Measurements from ENCODE around the gene NUDCD3. TPM values are rescaled to one million over a fixed set of nuclear protein-coding genes. Genes with fewer than 3 reads are reported as not detected.

The NUDCD3 gene
- total RNA-seq, 4 donors from 2014 or later, result 57.0 to 92.3 (median 75.2) TPM

DNA sequence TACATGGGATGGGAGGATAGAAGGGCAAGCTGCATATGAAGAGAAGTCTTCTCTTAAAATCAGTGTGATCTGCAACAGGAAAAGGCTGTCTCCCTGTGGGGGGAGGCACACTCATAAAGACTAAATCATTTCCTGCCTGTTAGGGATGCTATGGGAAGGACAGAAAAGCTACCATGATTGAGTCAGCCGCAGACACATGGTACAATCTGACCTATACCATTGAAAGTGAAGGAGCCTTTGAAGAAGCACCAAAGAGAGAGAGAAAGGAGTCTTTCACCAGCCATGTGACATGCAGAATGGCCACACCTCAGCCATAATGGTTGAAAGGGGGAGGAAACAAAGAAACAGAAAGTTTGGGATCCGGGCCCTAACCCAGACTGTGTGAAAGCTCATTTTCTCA lies 29.1 kb downstream of the NUDCD3 start:
- peaks cover 0 to 40% (median 12%) of the 10 kb centered on the region in 3 donors for H3K4me1 ChIP-seq
- peaks cover 0 to 5% of the 10 kb centered on the region in 2 donors for H3K36me3 ChIP-seq
- H3K9me3 ChIP-seq, result no peaks in the 10 kb centered on the region
- no peak overlapping the region for H3K27ac ChIP-seq
- no peak for ATAC-seq
- WGBS, 2 donors (ENCODE audit: low coverage in 1 of 2), result 55% methylated on average over 2 of the region's 2 CpGs; no CpG with 5 or more reads in 1 of the 2 donors
- H3K27me3 ChIP-seq, result no peaks in the 10 kb centered on the region
- TF ChIP-seq EP300 (IDR thresholded peaks at IDR 0.05) (no peak), POLR2AphosphoS5 (IDR thresholded peaks at IDR 0.05) (no peak), POLR2A (IDR thresholded peaks at IDR 0.05) (no peak)
- TF ChIP-seq, protein P1, sequence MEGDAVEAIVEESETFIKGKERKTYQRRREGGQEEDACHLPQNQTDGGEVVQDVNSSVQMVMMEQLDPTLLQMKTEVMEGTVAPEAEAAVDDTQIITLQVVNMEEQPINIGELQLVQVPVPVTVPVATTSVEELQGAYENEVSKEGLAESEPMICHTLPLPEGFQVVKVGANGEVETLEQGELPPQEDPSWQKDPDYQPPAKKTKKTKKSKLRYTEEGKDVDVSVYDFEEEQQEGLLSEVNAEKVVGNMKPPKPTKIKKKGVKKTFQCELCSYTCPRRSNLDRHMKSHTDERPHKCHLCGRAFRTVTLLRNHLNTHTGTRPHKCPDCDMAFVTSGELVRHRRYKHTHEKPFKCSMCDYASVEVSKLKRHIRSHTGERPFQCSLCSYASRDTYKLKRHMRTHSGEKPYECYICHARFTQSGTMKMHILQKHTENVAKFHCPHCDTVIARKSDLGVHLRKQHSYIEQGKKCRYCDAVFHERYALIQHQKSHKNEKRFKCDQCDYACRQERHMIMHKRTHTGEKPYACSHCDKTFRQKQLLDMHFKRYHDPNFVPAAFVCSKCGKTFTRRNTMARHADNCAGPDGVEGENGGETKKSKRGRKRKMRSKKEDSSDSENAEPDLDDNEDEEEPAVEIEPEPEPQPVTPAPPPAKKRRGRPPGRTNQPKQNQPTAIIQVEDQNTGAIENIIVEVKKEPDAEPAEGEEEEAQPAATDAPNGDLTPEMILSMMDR (IDR thresholded peaks at IDR 0.05), result no peak
- no peak overlapping the region for H3K4me3 ChIP-seq

DNA sequence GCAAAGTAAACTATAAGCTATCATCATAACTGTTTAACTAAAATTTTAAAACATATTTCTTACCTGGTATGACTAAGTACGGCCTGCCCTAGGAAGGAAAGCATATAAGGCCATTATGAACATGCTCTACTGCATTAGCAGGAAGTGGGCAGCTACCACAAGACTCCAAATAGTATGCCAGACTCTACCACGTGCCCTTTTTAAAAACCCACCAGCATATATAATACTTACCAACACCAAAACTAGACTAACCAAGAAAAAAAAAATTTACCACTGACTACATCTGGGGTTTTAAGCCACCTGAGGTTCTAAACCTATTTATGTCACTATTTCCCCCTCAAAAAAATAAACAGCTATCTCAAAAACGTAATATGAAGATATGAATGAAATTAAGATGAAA lies 30.1 kb downstream of the NUDCD3 start:
- Histone ChIP-seq H3K27me3 (no peaks in the 10 kb centered on the region), H3K4me3 (no peak overlapping the region), H3K9me3 (no peaks in the 10 kb centered on the region), H3K36me3 (peaks cover 0 to 1% of the 10 kb centered on the region in 2 donors), H3K4me1 (peaks cover 0 to 32% (median 10%) of the 10 kb centered on the region in 3 donors), H3K27ac (no peak overlapping the region)
- no peak for ATAC-seq
- TF ChIP-seq, protein P1 (IDR thresholded peaks at IDR 0.05), result no peak
- TF ChIP-seq POLR2AphosphoS5 (IDR thresholded peaks at IDR 0.05), result no peak
- TF ChIP-seq EP300 (IDR thresholded peaks at IDR 0.05), result no peak
- no peak for TF ChIP-seq POLR2A (IDR thresholded peaks at IDR 0.05)
- WGBS, 2 donors (ENCODE audit: low coverage in 1 of 2), result 64 to 85% methylated on average over 3 of the region's 3 CpGs

DNA sequence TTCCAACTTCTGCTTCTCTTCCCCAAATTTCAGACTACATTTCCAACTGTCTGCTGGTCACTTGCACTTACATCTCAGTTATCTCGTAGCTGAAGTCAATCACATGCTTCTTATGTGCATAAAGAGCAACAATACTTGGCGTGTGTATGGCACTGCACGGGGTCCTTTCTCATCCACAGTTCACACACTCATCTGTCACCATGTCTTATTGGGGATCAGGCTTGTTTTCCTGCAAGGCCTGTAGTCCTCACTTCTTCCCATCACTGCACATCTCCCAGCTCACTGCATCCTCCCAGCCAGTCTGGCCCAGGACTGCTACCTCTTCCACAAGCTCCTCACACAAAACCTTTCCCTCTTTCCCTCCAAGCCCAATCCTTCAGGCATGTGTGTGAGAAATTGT lies 35.3 kb downstream of the NUDCD3 start:
- Histone ChIP-seq H3K9me3 (no peaks in the 10 kb centered on the region), H3K36me3 (peaks cover 0 to 16% of the 10 kb centered on the region in 2 donors), H3K27me3 (no peaks in the 10 kb centered on the region), H3K4me1 (peaks cover 0 to 16% (median 0%) of the 10 kb centered on the region in 3 donors), H3K27ac (no peak overlapping the region), H3K4me3 (no peak overlapping the region)
- TF ChIP-seq POLR2AphosphoS5 (IDR thresholded peaks at IDR 0.05), result no peak
- TF ChIP-seq POLR2A (IDR thresholded peaks at IDR 0.05), result no peak
- TF ChIP-seq, protein P1 (IDR thresholded peaks at IDR 0.05), result no peak
- TF ChIP-seq EP300 (IDR thresholded peaks at IDR 0.05), result no peak
- WGBS, 2 donors (ENCODE audit: low coverage in 1 of 2), result 96 to 100% methylated on average over 3 of the region's 3 CpGs
- no peak for ATAC-seq

DNA sequence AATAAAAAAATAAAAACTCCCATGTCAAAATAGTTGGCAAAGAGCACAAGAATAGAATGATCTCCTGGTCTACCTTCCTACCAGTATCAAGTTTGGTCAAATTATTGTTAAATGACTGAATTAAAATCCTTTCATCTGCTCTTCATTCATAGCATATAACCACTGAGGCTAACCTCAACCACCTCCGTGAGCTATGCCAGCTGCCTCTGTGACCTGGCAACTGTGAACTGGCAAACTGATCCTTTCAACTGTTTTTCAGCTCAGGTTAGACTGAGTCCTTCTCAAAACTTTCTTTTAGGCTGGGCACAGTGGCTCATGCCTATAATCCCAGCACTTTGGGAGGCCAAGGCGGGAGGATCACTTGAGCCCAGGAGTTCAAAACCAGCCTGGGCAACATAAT lies 36.1 kb downstream of the NUDCD3 start:
- no peak overlapping the region for H3K27ac ChIP-seq
- no peak overlapping the region for H3K4me3 ChIP-seq
- no peak for ATAC-seq
- no peaks in the 10 kb centered on the region for H3K9me3 ChIP-seq
- 88 to 90% methylated on average over 1 to 2 of the region's 2 CpGs for WGBS, 2 donors (ENCODE audit: low coverage in 1 of 2)
- TF ChIP-seq, protein P1 (IDR thresholded peaks at IDR 0.05), result no peak
- TF ChIP-seq POLR2A (IDR thresholded peaks at IDR 0.05) (no peak), EP300 (IDR thresholded peaks at IDR 0.05) (no peak), POLR2AphosphoS5 (IDR thresholded peaks at IDR 0.05) (no peak)
- peaks cover 0 to 16% of the 10 kb centered on the region in 2 donors for H3K36me3 ChIP-seq
- H3K4me1 ChIP-seq, result peaks cover 0 to 17% (median 0%) of the 10 kb centered on the region in 3 donors
- no peaks in the 10 kb centered on the region for H3K27me3 ChIP-seq

DNA sequence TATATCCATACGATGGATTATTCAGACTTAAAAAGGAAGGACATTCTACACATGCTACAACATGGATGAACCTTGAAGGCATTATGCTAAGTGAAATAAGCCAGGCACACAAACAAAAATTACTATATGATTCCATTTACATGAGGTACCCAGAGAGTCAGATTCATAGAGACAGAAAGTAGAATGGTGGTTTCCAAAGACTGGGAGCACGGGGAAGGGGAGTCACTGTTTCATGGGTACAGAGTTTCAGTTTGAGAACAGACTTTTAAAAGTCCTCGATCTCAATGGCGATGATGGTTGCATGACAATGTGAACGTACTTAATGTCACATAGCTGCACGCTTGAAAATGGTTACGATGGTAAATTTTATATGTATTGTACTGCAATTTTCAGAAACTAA lies 39.3 kb downstream of the NUDCD3 start:
- Histone ChIP-seq H3K4me1 (peaks cover 11 to 46% (median 12%) of the 10 kb centered on the region in 3 donors), H3K4me3 (no peak overlapping the region), H3K27ac (no peak overlapping the region), H3K9me3 (no peaks in the 10 kb centered on the region), H3K36me3 (peaks cover 0 to 16% of the 10 kb centered on the region in 2 donors), H3K27me3 (no peaks in the 10 kb centered on the region)
- WGBS, 2 donors (ENCODE audit: low coverage in 1 of 2), result 91 to 93% methylated on average over 7 of the region's 7 CpGs
- ATAC-seq, result no peak
- TF ChIP-seq POLR2AphosphoS5 (IDR thresholded peaks at IDR 0.05), result no peak

Data from gastroesophageal sphincter (tissue), 4 donors.